Loucy (cell line): ENCODE data around the gene USP7.

Source experiments
- CTCF ChIP-seq: fragments of 200-600 bp; sonication (generic); conservative IDR thresholded peaks from 2 replicates; pipeline ENCODE4 v1.5.1; 2014; ENCODE audit warnings: mild to moderate bottlenecking, antibody characterized with exemption, low read length
- EZH2phosphoT487 ChIP-seq: fragments of 200-600 bp; IDR thresholded peaks from 2 replicates; pipeline ENCODE4 v1.6.1; 2018; ENCODE audit warnings: antibody characterized with exemption, mild to moderate bottlenecking, moderate library complexity, borderline replicate concordance

GRCh38 chr16:8904018-8904430 is 59.7 kb downstream of the USP7 start:
- no peak for TF ChIP-seq CTCF
- TF ChIP-seq EZH2phosphoT487: no peak
